Dedifferentiated amniotic fluid mesenchymal stem cell (primary cell): ENCODE results near the gene MARVELD1.

Experiments used
- DNase-seq: peaks from one replicate; pipeline ENCODE4 v3.0.0-alpha.2; 2016; ENCODE audit errors: extremely low spot score

The MARVELD1 gene

GRCh38 chr10:97721871-97722780 lies 8.6 kb downstream of the MARVELD1 start:
- DNase-seq, result no peak

- DNase-seq, result no peak
Measured at GRCh38 chr10:97723001-97723400, 9.5 kb downstream of the MARVELD1 start.

GRCh38 chr10:97724341-97724941 lies 10.9 kb downstream of the MARVELD1 start:
- no peak for DNase-seq

- no peak for DNase-seq
Measured at GRCh38 chr10:97726636-97727178, 13.2 kb downstream of the MARVELD1 start.

GRCh38 chr10:97729014-97729413 lies 15.5 kb downstream of the MARVELD1 start:
- DNase-seq, result no peak

- peak; percentile 75 for DNase-seq
Measured at GRCh38 chr10:97731346-97732051, 18.0 kb downstream of the MARVELD1 start.

- DNase-seq, result no peak
Measured at GRCh38 chr10:97732052-97732359, 18.5 kb downstream of the MARVELD1 start.

GRCh38 chr10:97733256-97733655 lies 19.7 kb downstream of the MARVELD1 start:
- no peak for DNase-seq

- DNase-seq, result no peak
Measured at GRCh38 chr10:97734021-97734420, 20.5 kb downstream of the MARVELD1 start.

- no peak for DNase-seq
Measured at GRCh38 chr10:97736403-97736901, 22.9 kb downstream of the MARVELD1 start.

GRCh38 chr10:97736902-97737769 lies 23.6 kb downstream of the MARVELD1 start, which contains the start of gene ZFYVE27:
Gene ZFYVE27 (plus strand): TSS chr10:97737128. CDS start chr10:97738478, 1,350 bp downstream.
- DNase-seq, result peak; percentile 94

- DNase-seq, result no peak
Measured at GRCh38 chr10:97737770-97738265, 24.3 kb downstream of the MARVELD1 start.

GRCh38 chr10:97738616-97739015 lies 25.1 kb downstream of the MARVELD1 start:
- DNase-seq, result no peak

- DNase-seq, result no peak
Measured at GRCh38 chr10:97740613-97741012, 27.1 kb downstream of the MARVELD1 start.

GRCh38 chr10:97743169-97743943 lies 29.8 kb downstream of the MARVELD1 start:
- DNase-seq, result no peak

- DNase-seq, result no peak
Measured at GRCh38 chr10:97744405-97745035, 31.0 kb downstream of the MARVELD1 start.

GRCh38 chr10:97747573-97747972 lies 34.0 kb downstream of the MARVELD1 start:
- no peak for DNase-seq

- no peak for DNase-seq
Measured at GRCh38 chr10:97748116-97748515, 34.6 kb downstream of the MARVELD1 start.

GRCh38 chr10:97752956-97753355 lies 39.4 kb downstream of the MARVELD1 start:
- no peak for DNase-seq

- no peak for DNase-seq
Measured at GRCh38 chr10:97754726-97755125, 41.2 kb downstream of the MARVELD1 start.
